ENCODE results near the gene SPTBN4.
"Not testable (repeated sequence)": the region's sequence is repeated elsewhere in the genome, so short reads cannot be mapped to it uniquely, and the experiment has no call there.

SPTBN4 gene

GRCh38 chr19:40589591-40590429, 123.0 kb downstream of the SPTBN4 start:
- no peak for FAIRE-seq

GRCh38 chr19:40590464-40591265, 123.9 kb downstream of the SPTBN4 start:
- FAIRE-seq: no peak

GRCh38 chr19:40591724-40592123, 124.9 kb downstream of the SPTBN4 start:
- not testable (repeated sequence) for FAIRE-seq

GRCh38 chr19:40592170-40592569, 125.4 kb downstream of the SPTBN4 start:
- peak; percentile 97 for FAIRE-seq

- FAIRE-seq: no peak
Observed at GRCh38 chr19:40594255-40594654, 127.5 kb downstream of the SPTBN4 start.

- FAIRE-seq: no peak
Observed at GRCh38 chr19:40594657-40595091, 127.9 kb downstream of the SPTBN4 start.

- no peak for FAIRE-seq
Observed at GRCh38 chr19:40596608-40597328, 130.0 kb downstream of the SPTBN4 start.

- FAIRE-seq: no peak
Observed at GRCh38 chr19:40597329-40597838, 130.6 kb downstream of the SPTBN4 start.

GRCh38 chr19:40598121-40598917, 131.5 kb downstream of the SPTBN4 start:
- FAIRE-seq: peak; percentile 93

- FAIRE-seq: no peak
Observed at GRCh38 chr19:40598918-40599307, 132.1 kb downstream of the SPTBN4 start.

GRCh38 chr19:40599331-40599901, 132.6 kb downstream of the SPTBN4 start:
- no peak for FAIRE-seq

- FAIRE-seq: no peak
Observed at GRCh38 chr19:40599902-40600569, 133.2 kb downstream of the SPTBN4 start.

GRCh38 chr19:40600570-40601133, 133.9 kb downstream of the SPTBN4 start:
- no peak for FAIRE-seq

GRCh38 chr19:40601134-40601974, 134.6 kb downstream of the SPTBN4 start, which contains the start of gene LTBP4:
Gene LTBP4, plus strand, starts transcription at chr19:40601369. Its CDS starts 19 bp downstream, at chr19:40601388.
- FAIRE-seq: no peak

- FAIRE-seq: no peak
Observed at GRCh38 chr19:40603071-40603388, 136.2 kb downstream of the SPTBN4 start.

- no peak for FAIRE-seq
Observed at GRCh38 chr19:40603389-40604170, 136.8 kb downstream of the SPTBN4 start.

- FAIRE-seq: no peak
Observed at GRCh38 chr19:40604171-40604646, 137.4 kb downstream of the SPTBN4 start.

- FAIRE-seq: no peak
Observed at GRCh38 chr19:40604647-40605215, 137.9 kb downstream of the SPTBN4 start.
